Brain microvascular endothelial cell (primary cell): ENCODE results near the gene LENG8.

Source experiments
- DNase-seq: peaks from one replicate; pipeline ENCODE4 v3.0.0-alpha.2; 2020
- H3K27ac ChIP-seq: fragments of 250-450 bp; sonication (Bioruptor Pico); 2 replicates; pipeline ENCODE4 v1.5.1; 2020; ENCODE audit warnings: mild to moderate bottlenecking, moderate library complexity
- H3K27me3 ChIP-seq: fragments of 250-450 bp; sonication (Bioruptor Pico); replicated peaks from 2 replicates; pipeline ENCODE4 v1.5.1; 2020; ENCODE audit warnings: mild to moderate bottlenecking
- H3K36me3 ChIP-seq: fragments of 250-450 bp; sonication (Bioruptor Pico); replicated peaks from 2 replicates; pipeline ENCODE4 v1.5.1; 2020; ENCODE audit warnings: mild to moderate bottlenecking
- H3K4me3 ChIP-seq: 2 replicates; pipeline ENCODE4 v1.5.1; 2011; ENCODE audit warnings: low read depth, mild to moderate bottlenecking, control low read depth, low read length, moderate library complexity
- in situ Hi-C: cut with HindIII; loops from 2 replicates; pipeline ENCODE4 v1.10.0; 2017; ENCODE audit warnings: low sequenced_read_pairs, low pct_ligation_motif_present
- TF ChIP-seq, protein P1 (sequence below): IDR thresholded peaks from 2 replicates; pipeline ENCODE4 v1.5.1; 2011; ENCODE audit warnings: low read depth, mild to moderate bottlenecking, moderate library complexity, low read length, control low read depth, inconsistent platforms; ENCODE audit errors: missing control alignments

The LENG8 gene

DNA sequence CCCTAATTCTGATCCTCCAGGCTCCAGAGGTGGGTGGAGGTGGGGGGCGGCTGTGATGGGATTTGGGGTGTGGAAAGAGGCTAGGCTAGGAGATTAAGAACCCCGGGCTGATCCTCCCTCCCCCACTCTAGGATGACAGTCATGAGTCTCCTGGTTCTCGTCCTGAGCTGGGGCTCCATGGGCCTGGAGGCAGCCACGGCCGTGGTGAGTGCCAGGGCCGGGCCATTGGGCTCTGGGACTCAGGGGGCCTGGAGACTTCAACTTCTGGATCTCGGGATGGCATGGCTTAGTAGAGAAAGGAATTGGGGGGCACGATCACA, 19.9 kb upstream of the LENG8 start:
- Histone ChIP-seq H3K36me3 (no peaks in the 10 kb centered on the region), H3K27ac (no peak overlapping the region), H3K27me3 (no peaks in the 10 kb centered on the region), H3K4me3 (no peak overlapping the region)
- in situ Hi-C loops, result no loop called here
- TF ChIP-seq, protein P1, sequence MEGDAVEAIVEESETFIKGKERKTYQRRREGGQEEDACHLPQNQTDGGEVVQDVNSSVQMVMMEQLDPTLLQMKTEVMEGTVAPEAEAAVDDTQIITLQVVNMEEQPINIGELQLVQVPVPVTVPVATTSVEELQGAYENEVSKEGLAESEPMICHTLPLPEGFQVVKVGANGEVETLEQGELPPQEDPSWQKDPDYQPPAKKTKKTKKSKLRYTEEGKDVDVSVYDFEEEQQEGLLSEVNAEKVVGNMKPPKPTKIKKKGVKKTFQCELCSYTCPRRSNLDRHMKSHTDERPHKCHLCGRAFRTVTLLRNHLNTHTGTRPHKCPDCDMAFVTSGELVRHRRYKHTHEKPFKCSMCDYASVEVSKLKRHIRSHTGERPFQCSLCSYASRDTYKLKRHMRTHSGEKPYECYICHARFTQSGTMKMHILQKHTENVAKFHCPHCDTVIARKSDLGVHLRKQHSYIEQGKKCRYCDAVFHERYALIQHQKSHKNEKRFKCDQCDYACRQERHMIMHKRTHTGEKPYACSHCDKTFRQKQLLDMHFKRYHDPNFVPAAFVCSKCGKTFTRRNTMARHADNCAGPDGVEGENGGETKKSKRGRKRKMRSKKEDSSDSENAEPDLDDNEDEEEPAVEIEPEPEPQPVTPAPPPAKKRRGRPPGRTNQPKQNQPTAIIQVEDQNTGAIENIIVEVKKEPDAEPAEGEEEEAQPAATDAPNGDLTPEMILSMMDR, result no peak
- no peak for DNase-seq

DNA sequence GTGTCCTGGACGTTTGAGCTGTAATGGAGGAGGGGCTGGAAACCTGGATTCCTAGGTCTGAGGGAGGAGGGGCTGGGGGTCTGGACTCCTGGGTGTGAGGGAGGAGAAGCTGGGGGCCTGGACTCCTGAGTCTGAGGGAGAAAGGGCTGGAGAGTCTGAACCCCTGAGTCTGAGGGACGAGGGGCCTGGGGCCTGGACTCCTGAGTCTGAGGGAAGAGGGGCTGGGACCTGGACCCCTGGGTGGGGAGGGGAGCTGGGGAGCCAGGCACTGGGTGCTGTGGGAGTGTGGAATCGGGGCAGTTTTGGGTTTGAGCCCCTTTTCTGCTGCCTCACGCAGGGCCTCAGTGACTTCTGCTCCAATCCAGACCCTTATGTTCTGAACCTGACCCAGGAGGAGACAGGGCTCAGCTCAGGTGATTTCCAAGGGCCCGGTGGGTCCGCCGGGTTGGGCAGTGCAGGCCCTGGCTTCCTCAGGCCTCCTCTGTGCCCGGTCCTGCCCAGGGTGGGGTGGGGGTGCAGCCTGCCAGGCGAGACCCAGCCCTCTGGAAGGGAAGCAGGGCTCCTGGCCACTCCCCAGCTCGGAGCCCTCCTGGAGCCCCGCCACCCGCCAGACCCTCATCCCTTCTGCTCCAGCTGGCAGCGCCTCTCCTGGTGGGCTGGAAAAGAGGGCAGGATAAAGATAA, 19.3 kb upstream of the LENG8 start:
- H3K36me3 ChIP-seq, result no peaks in the 10 kb centered on the region
- H3K27ac ChIP-seq, result no peak overlapping the region
- H3K27me3 ChIP-seq, result no peaks in the 10 kb centered on the region
- DNase-seq, result no peak
- H3K4me3 ChIP-seq, result no peak overlapping the region
- TF ChIP-seq, protein P1, result no peak
- in situ Hi-C loops, result no loop called here

DNA sequence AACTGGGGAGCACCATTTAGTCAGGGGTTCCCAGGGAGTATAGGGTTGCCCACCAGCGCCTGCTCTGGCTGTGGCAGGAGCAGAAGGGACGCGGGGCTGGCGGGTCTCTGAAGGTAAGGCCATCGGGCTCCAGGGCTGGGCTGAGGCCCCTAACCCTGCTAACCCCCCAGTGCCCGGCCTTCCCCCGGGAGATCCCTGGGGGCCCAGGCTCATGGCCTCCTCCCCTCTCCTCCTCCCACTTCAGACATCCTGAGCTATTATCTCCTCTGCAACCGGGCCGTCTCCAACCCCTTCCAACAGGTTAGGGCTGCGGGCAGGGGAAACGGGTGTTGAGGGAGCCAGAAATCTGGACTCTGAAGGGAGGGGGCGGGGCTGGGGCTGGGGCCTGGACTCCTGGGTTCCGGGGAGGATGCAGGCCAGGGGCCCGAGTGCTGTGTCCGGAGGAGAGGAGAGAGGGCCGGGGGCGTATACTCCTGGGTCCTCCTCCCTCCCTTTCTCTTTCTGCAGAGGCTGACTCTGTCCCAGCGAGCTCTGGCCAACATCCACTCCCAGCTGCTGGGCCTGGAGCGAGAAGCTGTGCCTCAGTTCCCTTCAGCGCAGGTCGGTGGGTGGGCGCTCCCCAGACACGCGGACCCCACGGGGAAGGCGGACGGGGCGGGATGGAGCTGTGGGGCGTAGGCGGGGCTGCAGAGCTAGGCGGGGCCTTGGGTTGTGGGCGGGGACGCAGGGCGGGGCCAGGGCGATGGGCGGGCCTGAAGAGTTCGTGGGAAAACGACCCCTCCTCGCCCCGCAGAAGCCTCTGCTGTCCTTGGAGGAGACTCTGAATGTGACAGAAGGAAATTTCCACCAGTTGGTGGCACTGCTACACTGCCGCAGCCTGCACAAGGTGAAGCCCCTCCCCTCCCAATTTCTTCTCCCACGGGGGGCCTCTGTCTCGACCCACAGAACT, 18.4 kb upstream of the LENG8 start:
- in situ Hi-C loops, result no loop called here
- H3K27me3 ChIP-seq, result no peaks in the 10 kb centered on the region
- DNase-seq, result peak; percentile 25
- H3K4me3 ChIP-seq, result peak overlapping the region; percentile 3
- H3K36me3 ChIP-seq, result no peaks in the 10 kb centered on the region
- TF ChIP-seq, protein P1, result no peak
- H3K27ac ChIP-seq, result no peak overlapping the region

DNA sequence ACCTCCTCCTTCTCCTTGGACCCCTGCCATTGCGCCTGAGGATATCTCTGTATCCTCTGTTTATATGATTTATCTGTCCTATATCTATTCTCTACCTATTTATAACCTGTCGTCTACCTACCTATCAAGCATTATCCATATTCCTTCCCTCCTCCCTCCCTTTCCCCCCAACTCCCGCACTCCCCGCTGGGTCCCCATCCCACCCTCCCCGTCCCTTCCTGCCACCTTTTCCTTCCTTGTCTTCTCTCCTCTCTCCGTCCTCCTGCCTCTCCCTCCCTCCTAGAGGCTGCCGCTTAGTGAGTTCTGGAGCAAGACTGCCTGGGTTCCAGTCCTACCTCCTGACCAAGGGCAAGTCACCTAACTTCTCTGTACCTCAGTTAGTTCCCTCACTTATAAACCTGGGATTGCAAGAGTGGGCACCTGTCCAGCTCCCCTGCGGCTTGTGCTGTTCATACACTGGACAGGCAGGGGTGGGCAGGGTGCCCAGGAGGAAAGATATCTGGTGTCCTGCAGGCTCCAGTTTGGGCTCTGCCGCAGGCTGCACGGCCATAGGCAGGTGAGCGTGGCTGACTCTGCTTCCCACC, 17.7 kb upstream of the LENG8 start:
- no peak overlapping the region for H3K27ac ChIP-seq
- TF ChIP-seq, protein P1, result no peak
- H3K4me3 ChIP-seq, result no peak overlapping the region
- H3K27me3 ChIP-seq, result no peaks in the 10 kb centered on the region
- H3K36me3 ChIP-seq, result no peaks in the 10 kb centered on the region
- in situ Hi-C loops, result no loop called here
- DNase-seq, result peak; percentile 16

DNA sequence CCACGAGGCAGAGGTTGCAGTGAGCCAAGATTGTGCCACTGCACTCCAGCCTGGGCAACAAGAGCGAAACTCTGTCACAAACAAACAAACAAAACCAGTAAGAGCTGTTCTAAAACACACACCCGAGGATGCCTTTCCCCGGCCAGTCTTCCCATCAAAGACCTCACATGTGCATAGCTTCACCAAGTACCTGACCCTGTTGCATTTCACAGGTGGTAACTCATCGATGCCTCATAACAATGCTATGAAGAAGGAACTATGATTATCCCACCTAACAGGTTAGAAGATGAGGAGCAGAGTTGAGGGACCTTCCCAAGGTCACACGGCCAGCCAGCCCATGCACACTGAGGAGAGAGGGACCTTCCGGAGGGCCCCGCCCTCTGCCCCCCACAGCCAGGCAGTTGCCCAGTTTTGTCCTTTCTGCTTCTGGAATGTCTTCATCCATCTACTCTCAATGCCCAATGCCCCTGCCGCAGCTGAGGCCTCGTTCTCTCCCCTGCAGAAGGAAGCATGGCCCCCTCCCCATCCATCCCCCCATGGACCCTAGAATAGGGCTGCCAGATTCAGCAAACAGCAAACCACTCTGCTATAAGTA, 16.8 kb upstream of the LENG8 start:
- Histone ChIP-seq H3K27me3 (no peaks in the 10 kb centered on the region), H3K36me3 (no peaks in the 10 kb centered on the region), H3K27ac (no peak overlapping the region), H3K4me3 (no peak overlapping the region)
- DNase-seq, result no peak
- in situ Hi-C loops, result no loop called here
- TF ChIP-seq, protein P1, result no peak
